ENCODE results near the gene NELFE.

- TF ChIP-seq POLR2A (IDR thresholded peaks at IDR 0.05; ENCODE audit: low read length) = no peak
- TF ChIP-seq GATA1 (IDR thresholded peaks at IDR 0.05; ENCODE audit: low read depth, low read length) = no peak
Measured at GRCh38 chr6:31971279-31971992, 12.7 kb upstream of the NELFE start.
